HCT116 (cell line): Measurements from ENCODE around the gene BRD4. TPM values are rescaled to one million over a fixed set of nuclear protein-coding genes. Genes with fewer than 3 reads are reported as not detected.

Source experiments
- ATAC-seq: fragments of 200-7000 bp; cut with Tn5 transposase; 2 replicates; pipeline ENCODE4 v1.9.1; 2020; ENCODE audit warnings: mild to moderate bottlenecking, moderate library complexity
- BruUV-seq: library from RNA; stranded (reverse); fragments of 400-500 nt; replicated peaks from 2 replicates; lab custom pipeline; 2021; lab: Mats Ljungman, UMichigan
- CTCF ChIA-PET: fragments of 300-600 bp; sonication (Branson Sonifier 250); formaldehyde crosslinking; loops from one replicate; lab custom pipeline; 2021; ENCODE audit warnings: antibody characterized with exemption; lab: Charles Lee
- POLR2A ChIA-PET: fragments of 300-600, 350-600 bp; sonication (Branson Sonifier 250); formaldehyde crosslinking; loops from one replicate; lab custom pipeline; 2021; ENCODE audit warnings: antibody characterized with exemption; lab: Charles Lee
- RAD21 ChIA-PET, 2 experiments: fragments of 300-600 bp; sonication (Branson Sonifier 250); formaldehyde crosslinking; loops; one replicate each; lab custom pipeline; 2023; ENCODE audit warnings: low total read pairs in 2 of 2; ENCODE audit not compliant: uncharacterized antibody in 2 of 2, unreplicated experiment in 2 of 2, low non-redundant PET in 1 of 2; lab: Charles Lee
- DNase-seq: peaks from one replicate; pipeline ENCODE4 v3.0.0-alpha.2; 2010; ENCODE audit warnings: low read depth, low spot score
- H2AFZ ChIP-seq: fragments of 200-600 bp; shearing (Covaris generic), sonication (generic); 2 replicates; pipeline ENCODE4 v1.6.1; 2017; ENCODE audit warnings: low read depth, mixed run types, mixed read lengths, antibody characterized with exemption, low read length; ENCODE audit not compliant: poor library complexity, severe bottlenecking
- H3K27ac ChIP-seq: 2 replicates; pipeline ENCODE4 v1.5.1; 2012; ENCODE audit warnings: low read depth, low read length
- H3K27me3 ChIP-seq: fragments of 200-600 bp; sonication (generic); 2 replicates; pipeline ENCODE4 v1.6.1; 2016; ENCODE audit warnings: mixed run types, low read length, mixed read lengths; ENCODE audit not compliant: insufficient read depth
- H3K36me3 ChIP-seq, 2 experiments: fragments of 200-500 bp in 1 of 2; fragments of 200-600 bp in 1 of 2; sonication (Bioruptor generic) in 1 of 2; sonication (generic) in 1 of 2; 2 replicates each; pipeline versions ENCODE4 v1.5.1 to v1.6.1; 2014 to 2016; ENCODE audit warnings: low read length in 2 of 2, inconsistent platforms in 1 of 2, mixed read lengths in 1 of 2, mixed run types in 1 of 2; ENCODE audit not compliant: insufficient read depth in 2 of 2, control insufficient read depth in 1 of 2
- H3K4me1 ChIP-seq, 2 experiments: fragments of 200-600 bp in 1 of 2; sonication (generic) in 1 of 2; 2 replicates each; pipeline versions ENCODE4 v1.5.1 to v1.6.1; 2012 to 2017; ENCODE audit warnings: low read length in 2 of 2, inconsistent platforms in 1 of 2, mild to moderate bottlenecking in 1 of 2, mixed read lengths in 1 of 2, mixed run types in 1 of 2, moderate library complexity in 1 of 2; ENCODE audit not compliant: insufficient read depth in 2 of 2, control insufficient read depth in 1 of 2
- H3K4me2 ChIP-seq: fragments of 200-600 bp; sonication (generic); 2 replicates; pipeline ENCODE4 v1.6.1; 2017; ENCODE audit warnings: mixed run types, low read length, mixed read lengths
- H3K4me3 ChIP-seq, 2 experiments: fragments of 200-600 bp in 1 of 2; sonication (generic) in 1 of 2; replicated peaks in 1 of 2; 2 replicates each; pipeline ENCODE4 v1.5.1; 2011 to 2016; ENCODE audit warnings: low read length in 2 of 2, control low read depth in 1 of 2, low read depth in 1 of 2, mild to moderate bottlenecking in 1 of 2, mixed read lengths in 1 of 2, mixed run types in 1 of 2
- H3K79me2 ChIP-seq: fragments of 200-600 bp; sonication (generic); 2 replicates; pipeline ENCODE4 v1.6.1; 2017; ENCODE audit warnings: mild to moderate bottlenecking, mixed run types, low read length, moderate library complexity, mixed read lengths; ENCODE audit not compliant: insufficient read depth
- H3K9ac ChIP-seq: fragments of 200-600 bp; sonication (generic); 2 replicates; pipeline ENCODE4 v1.6.1; 2016; ENCODE audit warnings: low read length, mixed read lengths
- H3K9me2 ChIP-seq: fragments of 200-600 bp; sonication (generic), shearing (Covaris generic); 2 replicates; pipeline ENCODE4 v1.6.1; 2017; ENCODE audit warnings: mixed run types, mild to moderate bottlenecking, moderate library complexity; ENCODE audit not compliant: insufficient read depth
- H3K9me3 ChIP-seq, 2 experiments: fragments of 200-500 bp in 1 of 2; fragments of 200-600 bp in 1 of 2; sonication (Bioruptor generic) in 1 of 2; sonication (generic) in 1 of 2; 2 replicates each; pipeline ENCODE4 v1.6.1; 2014 to 2017; ENCODE audit warnings: low read length in 2 of 2, mixed read lengths in 2 of 2, inconsistent platforms in 1 of 2, low read depth in 1 of 2, mild to moderate bottlenecking in 1 of 2, mixed run types in 1 of 2, moderate library complexity in 1 of 2; ENCODE audit not compliant: control insufficient read depth in 1 of 2, insufficient read depth in 1 of 2
- H4K20me1 ChIP-seq: fragments of 200-600 bp; sonication (generic), shearing (Covaris generic); 2 replicates; pipeline ENCODE4 v1.6.1; 2017; ENCODE audit warnings: mixed run types, mild to moderate bottlenecking, moderate library complexity; ENCODE audit not compliant: insufficient read depth
- CBX3 ChIP-seq: IDR thresholded peaks from 2 replicates; pipeline ENCODE4 v1.6.1; 2012; ENCODE audit warnings: low read depth
- EZH2phosphoT487 ChIP-seq: fragments of 200-600 bp; IDR thresholded peaks from 2 replicates; pipeline ENCODE4 v1.6.1; 2018; ENCODE audit warnings: antibody characterized with exemption, borderline replicate concordance
- JUND ChIP-seq: IDR thresholded peaks from 2 replicates; pipeline ENCODE4 v1.6.1; 2012
- SRF ChIP-seq: IDR thresholded peaks from 2 replicates; pipeline ENCODE4 v1.6.1; 2012; ENCODE audit warnings: low read depth
- YY1 ChIP-seq: IDR thresholded peaks from 2 replicates; pipeline ENCODE4 v1.6.1; 2011; ENCODE audit warnings: low read length, low read depth, moderate library complexity, mild to moderate bottlenecking; ENCODE audit not compliant: insufficient replicate concordance; ENCODE audit errors: extremely low read depth
- ZNF274 ChIP-seq: fragments of 200-500 bp; sonication (Bioruptor generic); IDR thresholded peaks from 2 replicates; pipeline ENCODE4 v1.6.1; 2014; ENCODE audit warnings: mild to moderate bottlenecking, low read depth, low read length, inconsistent platforms
- intact Hi-C: fragments of 100-400 bp; cut with micrococcal nuclease; formaldehyde crosslinking; loops from 2 replicates; pipeline ENCODE4 v1.10.0; 2022
- total RNA-seq: library from RNA; stranded (reverse); gene quantifications from one replicate; pipeline ENCODE4 v1.2.1, GENCODE V29; 2021; ENCODE audit not compliant: unreplicated experiment
- TF ChIP-seq, protein P1 (sequence below): IDR thresholded peaks from 2 replicates; pipeline ENCODE4 v1.6.1; 2012
- TF ChIP-seq, protein P2 (sequence below): IDR thresholded peaks from 2 replicates; pipeline ENCODE4 v1.6.1; 2012
- TF ChIP-seq, protein P3 (sequence below): IDR thresholded peaks from 2 replicates; pipeline ENCODE4 v1.6.1; 2012; ENCODE audit warnings: low read depth

BRD4 gene
- total RNA-seq, 1 experiment from 2014 or later, result 52.9 TPM

DNA sequence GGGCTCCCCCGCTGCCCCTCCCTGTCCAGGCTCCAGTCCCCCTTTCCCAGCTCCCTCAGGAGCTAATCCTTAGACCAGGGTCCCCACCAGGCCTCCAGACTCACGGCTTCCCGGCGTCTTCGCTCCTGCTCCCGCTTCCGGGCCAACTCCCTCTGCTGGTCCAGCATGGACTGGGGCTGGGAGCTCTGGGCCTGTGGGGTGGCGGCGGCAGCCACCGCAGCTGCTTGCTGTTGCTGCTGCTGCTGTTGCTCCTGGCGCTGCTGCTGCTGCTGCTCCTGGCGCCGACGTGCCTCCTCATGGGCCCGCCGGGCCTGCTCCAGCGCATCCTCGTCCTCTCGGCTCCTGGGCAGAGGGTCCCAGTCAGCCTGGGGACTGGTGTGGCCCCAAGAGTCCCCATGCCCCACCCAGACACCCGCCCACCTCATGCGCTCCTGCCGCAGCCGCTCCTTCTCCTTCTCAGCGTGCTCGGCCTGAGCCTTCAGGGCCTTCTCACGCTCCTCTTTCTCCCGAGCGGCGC is 93.6 kb downstream of the BRD4 start:
- no peaks in the 10 kb centered on the region for H3K4me1 ChIP-seq
- H3K79me2 ChIP-seq, result no peaks in the 10 kb centered on the region
- BruUV-seq, result no TSS peak
- ATAC-seq (no peak), DNase-seq (no peak)
- no peak overlapping the region for H3K27ac ChIP-seq
- H4K20me1 ChIP-seq, result no peaks in the 10 kb centered on the region
- ChIA-PET RAD21 (no interaction called here), POLR2A (no interaction called here), CTCF (no interaction called here)
- intact Hi-C loops, result no loop called here
- TF ChIP-seq YY1, result no peak
- TF ChIP-seq, protein P1, sequence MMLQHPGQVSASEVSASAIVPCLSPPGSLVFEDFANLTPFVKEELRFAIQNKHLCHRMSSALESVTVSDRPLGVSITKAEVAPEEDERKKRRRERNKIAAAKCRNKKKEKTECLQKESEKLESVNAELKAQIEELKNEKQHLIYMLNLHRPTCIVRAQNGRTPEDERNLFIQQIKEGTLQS, result no peak
- TF ChIP-seq CBX3, result no peak
- TF ChIP-seq JUND, result no peak
- no peak for TF ChIP-seq EZH2phosphoT487
- TF ChIP-seq ZNF274, result no peak
- TF ChIP-seq, protein P2, sequence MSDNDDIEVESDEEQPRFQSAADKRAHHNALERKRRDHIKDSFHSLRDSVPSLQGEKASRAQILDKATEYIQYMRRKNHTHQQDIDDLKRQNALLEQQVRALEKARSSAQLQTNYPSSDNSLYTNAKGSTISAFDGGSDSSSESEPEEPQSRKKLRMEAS, result no peak
- TF ChIP-seq, protein P3, sequence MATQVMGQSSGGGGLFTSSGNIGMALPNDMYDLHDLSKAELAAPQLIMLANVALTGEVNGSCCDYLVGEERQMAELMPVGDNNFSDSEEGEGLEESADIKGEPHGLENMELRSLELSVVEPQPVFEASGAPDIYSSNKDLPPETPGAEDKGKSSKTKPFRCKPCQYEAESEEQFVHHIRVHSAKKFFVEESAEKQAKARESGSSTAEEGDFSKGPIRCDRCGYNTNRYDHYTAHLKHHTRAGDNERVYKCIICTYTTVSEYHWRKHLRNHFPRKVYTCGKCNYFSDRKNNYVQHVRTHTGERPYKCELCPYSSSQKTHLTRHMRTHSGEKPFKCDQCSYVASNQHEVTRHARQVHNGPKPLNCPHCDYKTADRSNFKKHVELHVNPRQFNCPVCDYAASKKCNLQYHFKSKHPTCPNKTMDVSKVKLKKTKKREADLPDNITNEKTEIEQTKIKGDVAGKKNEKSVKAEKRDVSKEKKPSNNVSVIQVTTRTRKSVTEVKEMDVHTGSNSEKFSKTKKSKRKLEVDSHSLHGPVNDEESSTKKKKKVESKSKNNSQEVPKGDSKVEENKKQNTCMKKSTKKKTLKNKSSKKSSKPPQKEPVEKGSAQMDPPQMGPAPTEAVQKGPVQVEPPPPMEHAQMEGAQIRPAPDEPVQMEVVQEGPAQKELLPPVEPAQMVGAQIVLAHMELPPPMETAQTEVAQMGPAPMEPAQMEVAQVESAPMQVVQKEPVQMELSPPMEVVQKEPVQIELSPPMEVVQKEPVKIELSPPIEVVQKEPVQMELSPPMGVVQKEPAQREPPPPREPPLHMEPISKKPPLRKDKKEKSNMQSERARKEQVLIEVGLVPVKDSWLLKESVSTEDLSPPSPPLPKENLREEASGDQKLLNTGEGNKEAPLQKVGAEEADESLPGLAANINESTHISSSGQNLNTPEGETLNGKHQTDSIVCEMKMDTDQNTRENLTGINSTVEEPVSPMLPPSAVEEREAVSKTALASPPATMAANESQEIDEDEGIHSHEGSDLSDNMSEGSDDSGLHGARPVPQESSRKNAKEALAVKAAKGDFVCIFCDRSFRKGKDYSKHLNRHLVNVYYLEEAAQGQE, result no peak
- no peak for TF ChIP-seq SRF
- H3K9ac ChIP-seq, result no peak overlapping the region
- H3K9me2 ChIP-seq, result no peaks in the 10 kb centered on the region
- H3K4me3 ChIP-seq, result no peak overlapping the region
- H2AFZ ChIP-seq, result no peak overlapping the region
- peaks cover 0 to 4% of the 10 kb centered on the region in 2 experiments; a peak in 1 of 4 replicates for H3K36me3 ChIP-seq
- no peak overlapping the region for H3K4me2 ChIP-seq
- no peaks in the 10 kb centered on the region for H3K27me3 ChIP-seq
- no peaks in the 10 kb centered on the region for H3K9me3 ChIP-seq
